Mammary epithelial cell (primary cell): ENCODE measurements around the gene AASDH.

Experiments used
- CTCF ChIP-seq, 2 donors: IDR thresholded peaks in 1 of 2; conservative IDR thresholded peaks in 1 of 2; 2 replicates each; pipeline ENCODE4 v1.5.1; 2011 to 2012; ENCODE audit warnings: inconsistent platforms in 2 of 2, low read length in 2 of 2, mild to moderate bottlenecking in 2 of 2, control low read depth in 1 of 2, low read depth in 1 of 2; ENCODE audit not compliant: insufficient read depth in 1 of 2; ENCODE audit errors: extremely low read depth in 1 of 2
- EZH2 ChIP-seq: IDR thresholded peaks from 2 replicates; pipeline ENCODE4 v1.6.1; 2012; ENCODE audit warnings: low read length, inconsistent platforms, borderline replicate concordance

DNA sequence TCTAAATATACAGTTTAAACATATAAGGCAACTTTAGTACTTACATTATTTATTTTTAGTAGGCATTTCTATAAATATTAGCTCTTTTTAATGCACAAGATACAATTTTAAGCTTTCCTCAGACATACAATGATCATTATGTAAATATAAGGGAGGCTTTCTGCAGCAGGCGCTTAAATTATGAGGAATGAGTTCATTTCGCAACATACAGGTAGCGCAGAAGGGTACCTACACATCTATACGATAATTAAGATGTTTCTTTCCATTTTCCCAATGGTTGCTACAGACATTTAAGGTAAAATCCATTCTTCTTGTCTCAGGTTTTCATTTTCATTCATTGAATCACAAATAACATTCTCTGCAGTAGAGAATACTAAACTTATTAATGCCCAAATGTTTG, 1.2 kb downstream of the AASDH start:
- TF ChIP-seq CTCF (conservative IDR thresholded peaks at IDR 0.05 in 1 of 2, IDR thresholded peaks at IDR 0.05 in 1 of 2; ENCODE audit: extremely low read depth in 1 of 2, insufficient read depth in 1 of 2, low read depth in 1 of 2, low read length in 2 of 2) (no peak), EZH2 (no peak)
